Kidney epithelial cell (primary cell): ENCODE results near the gene TRIAP1. TPM values are rescaled to one million over a fixed set of nuclear protein-coding genes. Genes with fewer than 3 reads are reported as not detected.
"Not testable (repeated sequence)": the region's sequence is repeated elsewhere in the genome, so short reads cannot be mapped to it uniquely, and the experiment has no call there.

Experiments
- DNase-seq: peaks from one replicate; pipeline ENCODE4 v3.0.0-alpha.2; 2010; ENCODE audit warnings: low read depth
- H3K27me3 ChIP-seq: 2 replicates; pipeline ENCODE4 v1.6.0; 2011; ENCODE audit warnings: low read length; ENCODE audit not compliant: control insufficient read depth, insufficient read depth
- H3K36me3 ChIP-seq: 2 replicates; pipeline ENCODE4 v1.5.1; 2011; ENCODE audit warnings: low read length; ENCODE audit not compliant: control insufficient read depth, insufficient read depth
- H3K4me3 ChIP-seq: 2 replicates; pipeline ENCODE4 v1.5.1; 2011; ENCODE audit warnings: low read depth, mild to moderate bottlenecking, control low read depth, low read length
- CTCF ChIP-seq: IDR thresholded peaks from 2 replicates; pipeline ENCODE4 v1.5.1; 2011; ENCODE audit warnings: mild to moderate bottlenecking, moderate library complexity, low read length, control low read depth, inconsistent platforms; ENCODE audit not compliant: insufficient read depth, poor library complexity, severe bottlenecking
- total RNA-seq: library from RNA; depleted of rRNA; stranded (reverse); fragments of >200 nt; gene quantifications from 2 replicates; pipeline ENCODE4 v1.2.3, GENCODE V29; 2015

Gene TRIAP1
- total RNA-seq, 1 donor from 2014 or later, result 57.1 TPM

GRCh38 chr12:120488057-120488640, 42.0 kb upstream of the TRIAP1 start:
- Histone ChIP-seq H3K4me3 (no peak overlapping the region), H3K36me3 (peaks cover 1% of the 10 kb centered on the region), H3K27me3 (no peaks in the 10 kb centered on the region)
- no peak for DNase-seq
- no peak for TF ChIP-seq CTCF

DNA sequence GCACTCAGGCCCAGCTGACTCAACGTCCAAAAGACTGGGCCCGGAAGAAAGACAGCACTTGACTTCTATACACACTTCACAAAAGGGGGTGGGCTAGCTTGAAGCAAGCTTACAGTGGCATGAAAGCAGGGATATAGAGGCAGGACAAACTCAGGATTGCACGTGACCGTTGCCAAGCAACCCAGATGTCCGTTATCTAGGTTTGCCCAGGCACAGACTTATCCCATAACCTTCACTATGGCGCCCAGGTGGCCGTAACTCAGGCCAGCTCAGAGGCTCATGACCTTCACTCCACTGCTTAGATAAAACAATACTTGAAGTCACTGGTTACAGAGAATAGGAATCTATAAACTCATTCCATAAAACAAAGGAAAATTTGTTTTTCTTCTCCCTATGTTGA, 41.4 kb upstream of the TRIAP1 start:
- not testable (repeated sequence) for H3K36me3 ChIP-seq, DNase-seq, H3K4me3 ChIP-seq, H3K27me3 ChIP-seq

DNA sequence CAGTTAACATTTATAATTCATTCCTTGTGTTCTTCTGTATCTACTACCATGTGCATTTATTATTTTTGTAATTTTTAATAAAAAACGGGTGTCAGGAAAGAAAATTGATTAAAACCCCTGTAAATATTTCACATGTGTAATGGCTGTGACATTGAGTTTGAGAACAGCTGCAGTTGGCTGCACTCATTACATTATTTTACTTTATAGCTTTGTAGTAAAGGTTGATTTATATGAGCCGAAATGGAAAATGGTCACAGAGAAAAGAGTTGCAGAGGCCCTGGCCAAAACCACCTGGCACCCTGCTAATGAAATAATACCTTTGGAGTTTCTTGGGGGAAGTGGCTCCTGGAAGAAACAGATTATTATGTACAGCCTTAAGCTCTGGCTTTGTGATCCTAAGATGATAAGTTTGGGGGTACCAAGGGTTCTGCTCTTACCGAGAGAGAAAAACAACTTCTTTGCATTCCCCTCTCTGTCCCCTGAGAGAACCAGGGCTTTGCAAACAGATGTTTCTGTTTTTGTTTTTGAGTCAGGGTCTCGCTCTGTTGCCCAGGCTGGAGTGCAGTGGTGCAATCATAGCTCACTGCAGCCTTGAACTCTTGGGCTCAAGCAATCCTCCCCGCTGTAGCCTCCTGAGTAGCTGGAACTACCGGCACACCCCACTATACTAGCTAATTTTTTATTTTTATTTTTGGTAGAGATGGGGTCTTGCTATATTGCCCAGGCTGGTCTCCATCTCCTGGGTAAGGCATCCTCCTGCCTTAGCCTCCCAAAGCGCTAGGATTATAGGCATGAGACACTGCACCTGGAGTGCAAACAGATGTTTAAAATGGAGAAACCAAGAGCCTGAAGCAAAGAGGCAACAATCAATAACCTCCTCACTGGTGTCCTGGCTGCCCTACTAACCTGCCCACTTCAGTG, 40.0 kb upstream of the TRIAP1 start:
- no peaks in the 10 kb centered on the region for H3K27me3 ChIP-seq
- no peak for DNase-seq
- no peak overlapping the region for H3K4me3 ChIP-seq
- peaks cover 1% of the 10 kb centered on the region for H3K36me3 ChIP-seq
- no peak for TF ChIP-seq CTCF

DNA sequence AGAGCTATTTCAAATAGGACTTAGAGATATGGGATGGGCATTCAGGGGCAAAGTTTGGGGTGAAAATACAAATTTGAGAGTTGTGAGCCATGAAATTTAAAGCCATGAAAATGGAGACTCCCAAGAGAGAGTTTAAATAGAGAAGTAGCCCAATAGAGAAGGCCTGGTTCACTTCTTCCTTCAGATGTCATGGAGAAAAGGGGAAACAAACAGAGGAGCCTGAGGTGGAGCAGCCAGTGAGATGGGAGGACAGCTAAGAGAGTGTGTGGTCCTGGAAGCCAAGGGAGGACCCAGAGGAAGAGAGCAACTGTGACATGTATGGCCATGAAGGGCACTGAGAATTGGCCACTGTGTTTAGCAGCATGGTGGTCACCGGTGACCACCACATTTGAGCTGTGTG, 37.4 kb upstream of the TRIAP1 start:
- TF ChIP-seq CTCF, result no peak
- H3K27me3 ChIP-seq, result no peaks in the 10 kb centered on the region
- no peak overlapping the region for H3K4me3 ChIP-seq
- no peaks in the 10 kb centered on the region for H3K36me3 ChIP-seq
- DNase-seq, result no peak

DNA sequence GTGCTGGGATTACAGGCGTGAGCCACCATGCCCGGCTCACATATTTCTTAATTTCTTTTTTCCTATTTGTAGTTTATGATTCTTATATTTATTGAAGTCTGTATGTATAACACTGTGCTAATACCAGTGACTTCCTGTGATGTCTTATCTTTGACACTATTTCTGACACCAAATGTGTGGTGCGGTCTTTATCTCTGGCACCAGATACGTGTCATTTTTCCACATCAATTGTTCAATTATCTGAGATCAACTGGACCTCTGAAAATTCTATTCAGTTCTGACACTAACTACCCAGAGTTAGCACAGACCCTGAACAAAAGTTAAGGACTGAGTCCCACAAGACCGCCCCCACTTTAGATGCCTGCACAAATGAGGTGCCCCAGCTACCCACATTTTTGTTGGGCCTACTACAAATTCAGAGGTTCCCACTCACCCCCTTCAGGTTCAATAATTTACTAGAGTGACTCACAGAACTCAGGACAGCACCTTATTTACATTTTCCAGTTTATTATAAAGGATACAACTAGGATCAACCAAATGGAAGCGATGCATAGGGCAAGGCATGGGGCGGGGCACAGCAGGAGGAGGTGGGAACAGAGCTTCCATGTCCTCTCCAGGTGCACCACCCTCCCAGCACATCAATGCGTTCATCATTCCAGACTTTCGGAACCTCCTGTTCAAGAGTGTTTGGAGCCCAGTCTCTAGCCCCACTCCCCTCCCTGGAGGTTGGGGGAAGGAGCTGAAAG, 35.0 kb upstream of the TRIAP1 start:
- no peaks in the 10 kb centered on the region for H3K36me3 ChIP-seq
- no peak overlapping the region for H3K4me3 ChIP-seq
- no peaks in the 10 kb centered on the region for H3K27me3 ChIP-seq
- DNase-seq, result no peak
- no peak for TF ChIP-seq CTCF

- Histone ChIP-seq H3K4me3 (no peak overlapping the region), H3K36me3 (no peaks in the 10 kb centered on the region), H3K27me3 (no peaks in the 10 kb centered on the region)
- no peak for DNase-seq
- no peak for TF ChIP-seq CTCF
These were observed 34.0 kb upstream of the TRIAP1 start for GRCh38 chr12:120480211-120480610.
